ENCODE results near the gene PDSS2.

DNA sequence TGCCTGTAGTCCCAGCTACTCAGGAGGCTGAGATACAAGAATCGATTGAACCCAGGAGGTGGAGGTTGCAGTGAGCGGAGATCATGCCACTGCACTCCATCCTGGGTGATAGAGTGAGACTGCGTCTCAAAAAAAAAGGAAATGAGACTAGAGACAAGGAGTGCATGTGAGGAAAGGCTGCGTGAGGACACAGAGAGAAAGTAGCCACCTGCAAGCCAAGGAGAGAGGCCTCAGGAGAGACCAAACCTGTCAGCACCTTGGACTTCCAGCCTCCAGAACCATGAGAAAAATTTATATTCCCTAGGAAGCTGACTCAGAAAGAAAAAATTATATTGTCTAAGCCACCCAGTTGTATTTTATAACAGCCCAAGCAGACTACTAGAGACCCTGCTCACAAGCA is 336.6 kb downstream of the PDSS2 start:
- TF ChIP-seq, protein P1, sequence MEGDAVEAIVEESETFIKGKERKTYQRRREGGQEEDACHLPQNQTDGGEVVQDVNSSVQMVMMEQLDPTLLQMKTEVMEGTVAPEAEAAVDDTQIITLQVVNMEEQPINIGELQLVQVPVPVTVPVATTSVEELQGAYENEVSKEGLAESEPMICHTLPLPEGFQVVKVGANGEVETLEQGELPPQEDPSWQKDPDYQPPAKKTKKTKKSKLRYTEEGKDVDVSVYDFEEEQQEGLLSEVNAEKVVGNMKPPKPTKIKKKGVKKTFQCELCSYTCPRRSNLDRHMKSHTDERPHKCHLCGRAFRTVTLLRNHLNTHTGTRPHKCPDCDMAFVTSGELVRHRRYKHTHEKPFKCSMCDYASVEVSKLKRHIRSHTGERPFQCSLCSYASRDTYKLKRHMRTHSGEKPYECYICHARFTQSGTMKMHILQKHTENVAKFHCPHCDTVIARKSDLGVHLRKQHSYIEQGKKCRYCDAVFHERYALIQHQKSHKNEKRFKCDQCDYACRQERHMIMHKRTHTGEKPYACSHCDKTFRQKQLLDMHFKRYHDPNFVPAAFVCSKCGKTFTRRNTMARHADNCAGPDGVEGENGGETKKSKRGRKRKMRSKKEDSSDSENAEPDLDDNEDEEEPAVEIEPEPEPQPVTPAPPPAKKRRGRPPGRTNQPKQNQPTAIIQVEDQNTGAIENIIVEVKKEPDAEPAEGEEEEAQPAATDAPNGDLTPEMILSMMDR (IDR thresholded peaks at IDR 0.05), result no peak
- TF ChIP-seq POLR2A (IDR thresholded peaks at IDR 0.05), result no peak
